ENCODE data around the gene CDX2. TPM values are rescaled to one million over a fixed set of nuclear protein-coding genes. Genes with fewer than 3 reads are reported as not detected.

The CDX2 gene
- total RNA-seq, 1 experiment from 2014 or later = not detected

DNA sequence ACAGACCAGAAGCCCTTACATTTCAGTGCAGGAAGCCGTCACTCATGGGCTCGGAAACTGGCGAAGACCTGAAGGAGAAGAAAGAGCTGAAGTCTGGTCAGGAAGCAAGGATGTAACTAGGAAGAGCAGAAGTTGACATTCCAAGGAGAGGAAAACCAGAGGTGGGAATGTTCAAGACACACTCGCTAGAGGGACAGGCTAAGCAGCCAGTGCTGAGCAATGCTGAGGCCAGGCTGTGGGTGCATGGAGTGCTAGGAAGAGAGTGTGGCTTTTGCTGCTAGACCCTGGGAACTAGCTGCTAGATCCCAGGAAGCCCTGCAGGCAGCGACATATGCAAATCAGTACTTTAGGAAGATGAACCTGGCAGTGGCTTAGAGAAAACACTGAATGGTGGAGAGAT is 31.5 kb upstream of the CDX2 start:
- intact Hi-C loops (cut with micrococcal nuclease; ENCODE audit: unreplicated experiment) = no loop called here
- no TSS peak for BruUV-seq (replicated peaks)
- Histone ChIP-seq H3K36me3 (ENCODE audit: insufficient read depth, low read length, poor library complexity, severe bottlenecking) (no peaks in the 10 kb centered on the region), H3K27ac (ENCODE audit: low read depth, low read length, poor library complexity, severe bottlenecking) (no peak overlapping the region), H3K4me1 (ENCODE audit: insufficient read depth, low read length, poor library complexity, severe bottlenecking) (no peaks in the 10 kb centered on the region), H3K9me3 (ENCODE audit: low read depth, low read length, poor library complexity, severe bottlenecking) (no peaks in the 10 kb centered on the region), H3K27me3 (replicated peaks; ENCODE audit: insufficient read depth, low read depth, low read length, poor library complexity) (no peaks in the 10 kb centered on the region), H3K4me3 (ENCODE audit: low read depth, low read length, poor library complexity, severe bottlenecking) (no peak overlapping the region)
- ChIA-PET POLR2A (ENCODE audit: low non-redundant PET) (no interaction called here), CTCF (no interaction called here)
- TF ChIP-seq EZH2 (IDR thresholded peaks at IDR 0.05; ENCODE audit: borderline replicate concordance, low read depth, low read length, poor library complexity, severe bottlenecking) = no peak
- TF ChIP-seq, protein P1, sequence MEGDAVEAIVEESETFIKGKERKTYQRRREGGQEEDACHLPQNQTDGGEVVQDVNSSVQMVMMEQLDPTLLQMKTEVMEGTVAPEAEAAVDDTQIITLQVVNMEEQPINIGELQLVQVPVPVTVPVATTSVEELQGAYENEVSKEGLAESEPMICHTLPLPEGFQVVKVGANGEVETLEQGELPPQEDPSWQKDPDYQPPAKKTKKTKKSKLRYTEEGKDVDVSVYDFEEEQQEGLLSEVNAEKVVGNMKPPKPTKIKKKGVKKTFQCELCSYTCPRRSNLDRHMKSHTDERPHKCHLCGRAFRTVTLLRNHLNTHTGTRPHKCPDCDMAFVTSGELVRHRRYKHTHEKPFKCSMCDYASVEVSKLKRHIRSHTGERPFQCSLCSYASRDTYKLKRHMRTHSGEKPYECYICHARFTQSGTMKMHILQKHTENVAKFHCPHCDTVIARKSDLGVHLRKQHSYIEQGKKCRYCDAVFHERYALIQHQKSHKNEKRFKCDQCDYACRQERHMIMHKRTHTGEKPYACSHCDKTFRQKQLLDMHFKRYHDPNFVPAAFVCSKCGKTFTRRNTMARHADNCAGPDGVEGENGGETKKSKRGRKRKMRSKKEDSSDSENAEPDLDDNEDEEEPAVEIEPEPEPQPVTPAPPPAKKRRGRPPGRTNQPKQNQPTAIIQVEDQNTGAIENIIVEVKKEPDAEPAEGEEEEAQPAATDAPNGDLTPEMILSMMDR (conservative IDR thresholded peaks at IDR 0.05; ENCODE audit: low read depth, low read length) = no peak
- no peak for DNase-seq (ENCODE audit: low spot score)

DNA sequence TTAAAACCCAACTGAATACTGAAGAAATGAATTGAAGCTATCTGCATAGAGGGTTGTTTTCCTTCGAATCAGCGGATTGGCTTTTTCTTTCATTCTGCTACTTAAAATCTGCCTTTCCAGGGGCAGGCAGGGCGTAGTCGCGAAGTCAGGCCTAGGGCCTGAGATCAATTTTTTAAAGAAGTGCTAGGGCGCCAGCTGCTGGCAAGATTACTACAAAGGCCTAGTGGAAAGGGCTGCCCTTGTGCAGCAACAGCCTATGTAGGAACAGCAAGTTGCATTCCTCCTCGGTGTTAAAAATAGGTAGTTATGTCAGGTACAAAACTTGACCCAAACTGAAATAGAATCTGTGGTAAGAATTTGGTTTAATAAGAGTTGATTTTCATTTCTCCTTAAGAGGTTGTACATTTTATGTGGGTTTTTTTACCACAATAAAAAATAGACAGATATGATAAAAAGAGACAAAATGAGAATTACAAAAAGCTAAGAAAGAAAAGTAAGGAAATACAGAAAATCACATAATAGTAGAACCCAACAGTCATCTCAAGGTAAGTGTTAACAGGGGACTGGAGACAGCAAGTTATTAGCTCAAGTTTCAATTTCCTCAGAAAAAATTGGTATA is 28.9 kb upstream of the CDX2 start:
- TF ChIP-seq, protein P1 (conservative IDR thresholded peaks at IDR 0.05; ENCODE audit: low read depth, low read length) = peak; percentile 64
- TF ChIP-seq EZH2 (IDR thresholded peaks at IDR 0.05; ENCODE audit: borderline replicate concordance, low read depth, low read length, poor library complexity, severe bottlenecking) = no peak
- Histone ChIP-seq H3K27me3 (replicated peaks; ENCODE audit: insufficient read depth, low read depth, low read length, poor library complexity) (no peaks in the 10 kb centered on the region), H3K4me1 (ENCODE audit: insufficient read depth, low read length, poor library complexity, severe bottlenecking) (no peaks in the 10 kb centered on the region), H3K27ac (ENCODE audit: low read depth, low read length, poor library complexity, severe bottlenecking) (no peak overlapping the region), H3K4me3 (ENCODE audit: low read depth, low read length, poor library complexity, severe bottlenecking) (no peak overlapping the region), H3K9me3 (ENCODE audit: low read depth, low read length, poor library complexity, severe bottlenecking) (no peaks in the 10 kb centered on the region), H3K36me3 (ENCODE audit: insufficient read depth, low read length, poor library complexity, severe bottlenecking) (no peaks in the 10 kb centered on the region)
- no TSS peak for BruUV-seq (replicated peaks)
- DNase-seq (ENCODE audit: low spot score) = peak; percentile 62
- POLR2A ChIA-PET (ENCODE audit: low non-redundant PET) = no interaction called here
- intact Hi-C loops (cut with micrococcal nuclease; ENCODE audit: unreplicated experiment) = no loop called here
- CTCF ChIA-PET = interaction anchor here (1.0 to 1.2 kb wide), 2 partner anchors 14 to 168 kb away, joined by 3 read pairs; no protein-coding TSS in a partner anchor

DNA sequence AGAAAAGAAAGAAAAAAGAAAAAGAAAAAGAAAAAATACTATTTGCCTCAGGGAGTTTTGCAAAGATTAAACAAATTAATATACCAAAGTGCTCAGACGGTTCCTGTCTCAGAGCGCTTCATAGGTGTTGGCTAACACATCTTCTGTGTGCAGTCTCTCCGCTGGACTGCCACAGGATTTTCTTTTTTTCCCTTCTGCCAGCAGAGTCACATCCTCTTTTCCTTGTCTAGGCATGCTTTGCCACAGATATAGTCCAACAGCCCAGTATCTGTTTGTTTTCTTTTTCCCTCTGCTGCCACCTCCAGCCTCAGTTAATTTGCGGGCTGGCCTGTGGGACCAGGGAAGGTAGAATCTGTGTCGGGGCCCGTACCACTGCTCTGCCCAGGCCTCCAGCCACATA is 22.8 kb upstream of the CDX2 start:
- no peak for DNase-seq (ENCODE audit: low spot score)
- TF ChIP-seq, protein P1 (conservative IDR thresholded peaks at IDR 0.05; ENCODE audit: low read depth, low read length) = no peak
- TF ChIP-seq EZH2 (IDR thresholded peaks at IDR 0.05; ENCODE audit: borderline replicate concordance, low read depth, low read length, poor library complexity, severe bottlenecking) = no peak
- ChIA-PET CTCF (no interaction called here), POLR2A (ENCODE audit: low non-redundant PET) (no interaction called here)
- no peak overlapping the region for H3K27ac ChIP-seq (ENCODE audit: low read depth, low read length, poor library complexity, severe bottlenecking)
- no peak overlapping the region for H3K4me3 ChIP-seq (ENCODE audit: low read depth, low read length, poor library complexity, severe bottlenecking)
- intact Hi-C loops (cut with micrococcal nuclease; ENCODE audit: unreplicated experiment) = no loop called here
- H3K27me3 ChIP-seq (replicated peaks; ENCODE audit: insufficient read depth, low read depth, low read length, poor library complexity) = peaks cover 7% of the 10 kb centered on the region
- no peaks in the 10 kb centered on the region for H3K4me1 ChIP-seq (ENCODE audit: insufficient read depth, low read length, poor library complexity, severe bottlenecking)
- no peaks in the 10 kb centered on the region for H3K9me3 ChIP-seq (ENCODE audit: low read depth, low read length, poor library complexity, severe bottlenecking)
- H3K36me3 ChIP-seq (ENCODE audit: insufficient read depth, low read length, poor library complexity, severe bottlenecking) = no peaks in the 10 kb centered on the region
- BruUV-seq (replicated peaks) = no TSS peak

All from A673 (cell line).